Daoy (cell line): ENCODE results near the gene MBD3L4. TPM values are rescaled to one million over a fixed set of nuclear protein-coding genes. Genes with fewer than 3 reads are reported as not detected.

ENCODE experiments used
- total RNA-seq: library from RNA; depleted of rRNA; stranded (reverse); fragments of >200 nt; shearing (Covaris generic); gene quantifications from 2 replicates; pipeline ENCODE4 v1.2.3, GENCODE V29; 2014; rRNA removed

MBD3L4 gene
- total RNA-seq, 1 experiment from 2014 or later = not detected

Other genes with a start within 250 kb of the MBD3L4 start
- gene ADGRE1, start 152.6 kb downstream of the MBD3L4 start, total RNA-seq = 11.5 and 15.8 TPM in 2 replicates
- not detected in 2 replicates for gene MBD3L2B, start 18.7 kb downstream of the MBD3L4 start, total RNA-seq
- not detected in 2 replicates for gene MBD3L5, start 9.6 kb downstream of the MBD3L4 start, total RNA-seq
- gene MBD3L2, start 9.1 kb upstream of the MBD3L4 start, total RNA-seq = not detected in 2 replicates
- not detected in 2 replicates for gene MBD3L3, start 18.5 kb upstream of the MBD3L4 start, total RNA-seq
- gene ZNF557, start 29.5 kb upstream of the MBD3L4 start, total RNA-seq = 8.8 and 9.2 TPM in 2 replicates